ENCODE results near the gene ZNF835. TPM values are rescaled to one million over a fixed set of nuclear protein-coding genes. Genes with fewer than 3 reads are reported as not detected.

ZNF835 gene
- total RNA-seq, 1 experiment from 2014 or later: 0.08 TPM

GRCh38 chr19:56670401-56670960 is 1.1 kb downstream of the ZNF835 start:
- in situ Hi-C loops (cut with HindIII; ENCODE audit: low pct_unique_long_range_greater_than_20kb, low sequenced_read_pairs): no loop called here
- no peak for DNase-seq (ENCODE audit: low read depth, low spot score)

- no peak for DNase-seq (ENCODE audit: low read depth, low spot score)
- in situ Hi-C loops (cut with HindIII; ENCODE audit: low pct_unique_long_range_greater_than_20kb, low sequenced_read_pairs): no loop called here
These were observed 2.9 kb downstream of the ZNF835 start for GRCh38 chr19:56668676-56669075.

GRCh38 chr19:56667311-56667870 is 4.2 kb downstream of the ZNF835 start:
- in situ Hi-C loops (cut with HindIII; ENCODE audit: low pct_unique_long_range_greater_than_20kb, low sequenced_read_pairs): no loop called here
- DNase-seq (ENCODE audit: low read depth, low spot score): no peak

- in situ Hi-C loops (cut with HindIII; ENCODE audit: low pct_unique_long_range_greater_than_20kb, low sequenced_read_pairs): no loop called here
These were observed 7.0 kb downstream of the ZNF835 start for GRCh38 chr19:56664511-56664910.

GRCh38 chr19:56663931-56664500 is 7.5 kb downstream of the ZNF835 start:
- DNase-seq (ENCODE audit: low read depth, low spot score): no peak
- in situ Hi-C loops (cut with HindIII; ENCODE audit: low pct_unique_long_range_greater_than_20kb, low sequenced_read_pairs): no loop called here

More at GRCh38 chr19:56664511-56664910, 7.0 kb downstream of the ZNF835 start:
- DNase-seq (ENCODE audit: low read depth, low spot score): no peak

GRCh38 chr19:56661248-56661647 is 10.3 kb downstream of the ZNF835 start:
- in situ Hi-C loops (cut with HindIII; ENCODE audit: low pct_unique_long_range_greater_than_20kb, low sequenced_read_pairs): no loop called here
- DNase-seq (ENCODE audit: low read depth, low spot score): no peak

GRCh38 chr19:56660381-56661107 is 11.0 kb downstream of the ZNF835 start:
- in situ Hi-C loops (cut with HindIII; ENCODE audit: low pct_unique_long_range_greater_than_20kb, low sequenced_read_pairs): no loop called here
- DNase-seq (ENCODE audit: low read depth, low spot score): no peak

- in situ Hi-C loops (cut with HindIII; ENCODE audit: low pct_unique_long_range_greater_than_20kb, low sequenced_read_pairs): no loop called here
These were observed 17.4 kb downstream of the ZNF835 start for GRCh38 chr19:56654151-56654550.

GRCh38 chr19:56643460-56643955 is 28.0 kb downstream of the ZNF835 start:
- in situ Hi-C loops (cut with HindIII; ENCODE audit: low pct_unique_long_range_greater_than_20kb, low sequenced_read_pairs): no loop called here

More at GRCh38 chr19:56654151-56654550, 17.4 kb downstream of the ZNF835 start:
- DNase-seq (ENCODE audit: low read depth, low spot score): no peak

GRCh38 chr19:56642711-56643459 is 28.7 kb downstream of the ZNF835 start, which contains the start of gene SMIM17:
Gene SMIM17 (plus strand): TSS chr19:56643159. CDS start chr19:56645668, 2,509 bp downstream.
- DNase-seq (ENCODE audit: low read depth, low spot score): no peak
- in situ Hi-C loops (cut with HindIII; ENCODE audit: low pct_unique_long_range_greater_than_20kb, low sequenced_read_pairs): no loop called here

More at GRCh38 chr19:56643460-56643955, 28.0 kb downstream of the ZNF835 start:
- no peak for DNase-seq (ENCODE audit: low read depth, low spot score)

- in situ Hi-C loops (cut with HindIII; ENCODE audit: low pct_unique_long_range_greater_than_20kb, low sequenced_read_pairs): no loop called here
- no peak for DNase-seq (ENCODE audit: low read depth, low spot score)
These were observed 32.3 kb downstream of the ZNF835 start for GRCh38 chr19:56639217-56639616.

GRCh38 chr19:56637976-56638555 is 33.5 kb downstream of the ZNF835 start:
- in situ Hi-C loops (cut with HindIII; ENCODE audit: low pct_unique_long_range_greater_than_20kb, low sequenced_read_pairs): no loop called here
- peak; percentile 39 for DNase-seq (ENCODE audit: low read depth, low spot score)

GRCh38 chr19:56633021-56633420 is 38.5 kb downstream of the ZNF835 start:
- no peak for DNase-seq (ENCODE audit: low read depth, low spot score)
- in situ Hi-C loops (cut with HindIII; ENCODE audit: low pct_unique_long_range_greater_than_20kb, low sequenced_read_pairs): no loop called here

- DNase-seq (ENCODE audit: low read depth, low spot score): no peak
- in situ Hi-C loops (cut with HindIII; ENCODE audit: low pct_unique_long_range_greater_than_20kb, low sequenced_read_pairs): no loop called here
These were observed 45.8 kb downstream of the ZNF835 start for GRCh38 chr19:56625708-56626107.

GRCh38 chr19:56623006-56623405 is 48.6 kb downstream of the ZNF835 start:
- in situ Hi-C loops (cut with HindIII; ENCODE audit: low pct_unique_long_range_greater_than_20kb, low sequenced_read_pairs): no loop called here
- no peak for DNase-seq (ENCODE audit: low read depth, low spot score)

GRCh38 chr19:56622374-56622773 is 49.2 kb downstream of the ZNF835 start:
- in situ Hi-C loops (cut with HindIII; ENCODE audit: low pct_unique_long_range_greater_than_20kb, low sequenced_read_pairs): no loop called here

GRCh38 chr19:56619121-56619520 is 52.4 kb downstream of the ZNF835 start:
- DNase-seq (ENCODE audit: low read depth, low spot score): no peak
- in situ Hi-C loops (cut with HindIII; ENCODE audit: low pct_unique_long_range_greater_than_20kb, low sequenced_read_pairs): no loop called here

More at GRCh38 chr19:56622374-56622773, 49.2 kb downstream of the ZNF835 start:
- no peak for DNase-seq (ENCODE audit: low read depth, low spot score)
